GM19467 (cell line): ENCODE data around the gene PPP4R4.
"Not testable (repeated sequence)": the region's sequence is repeated elsewhere in the genome, so short reads cannot be mapped to it uniquely, and the experiment has no call there.

Source experiments
- ATAC-seq: cut with Tn5 transposase; IDR thresholded peaks from one replicate; pipeline ENCODE4 v1.9.1; 2021; ENCODE audit warnings: mild to moderate bottlenecking, moderate library complexity; ENCODE audit not compliant: unreplicated experiment

The PPP4R4 gene

DNA sequence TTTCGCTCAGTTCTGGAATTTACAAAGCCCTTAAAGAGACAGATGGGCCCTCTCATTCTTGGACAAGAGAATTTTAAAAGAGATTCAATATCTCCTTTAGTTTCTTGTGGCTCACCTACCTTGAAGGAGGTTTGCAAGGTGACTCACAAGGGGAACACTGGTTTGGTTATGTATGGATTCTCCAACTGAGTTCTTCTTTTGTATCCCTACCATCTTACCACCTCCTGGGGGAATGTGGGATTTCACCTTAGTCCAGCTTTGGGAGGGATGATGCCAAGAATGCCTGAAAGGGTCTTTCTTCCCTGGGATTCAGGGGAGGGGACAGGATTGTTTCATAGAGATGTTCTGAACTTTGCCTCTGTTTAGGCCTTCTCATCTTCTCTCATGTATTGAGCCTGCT is 3.7 kb downstream of the PPP4R4 start:
- no peak for ATAC-seq

DNA sequence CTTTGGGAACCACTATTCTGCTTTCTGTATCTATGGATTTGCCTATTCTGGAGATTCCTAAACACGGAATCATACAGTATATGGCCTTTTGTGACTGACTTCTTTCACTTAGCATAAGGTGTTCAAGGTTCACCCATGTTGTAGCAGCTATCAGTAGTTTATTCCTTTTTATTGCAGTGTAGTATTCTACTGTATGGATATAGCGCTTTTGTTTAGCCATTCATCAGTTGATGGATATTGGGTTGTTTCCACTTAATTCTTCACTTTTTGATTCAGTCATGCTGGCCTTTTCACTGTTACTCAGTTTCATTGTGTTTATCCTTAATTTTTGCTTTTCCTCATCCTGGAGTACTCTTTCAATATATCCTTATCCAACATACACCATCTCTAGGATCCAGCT is 5.1 kb downstream of the PPP4R4 start:
- ATAC-seq = no peak

DNA sequence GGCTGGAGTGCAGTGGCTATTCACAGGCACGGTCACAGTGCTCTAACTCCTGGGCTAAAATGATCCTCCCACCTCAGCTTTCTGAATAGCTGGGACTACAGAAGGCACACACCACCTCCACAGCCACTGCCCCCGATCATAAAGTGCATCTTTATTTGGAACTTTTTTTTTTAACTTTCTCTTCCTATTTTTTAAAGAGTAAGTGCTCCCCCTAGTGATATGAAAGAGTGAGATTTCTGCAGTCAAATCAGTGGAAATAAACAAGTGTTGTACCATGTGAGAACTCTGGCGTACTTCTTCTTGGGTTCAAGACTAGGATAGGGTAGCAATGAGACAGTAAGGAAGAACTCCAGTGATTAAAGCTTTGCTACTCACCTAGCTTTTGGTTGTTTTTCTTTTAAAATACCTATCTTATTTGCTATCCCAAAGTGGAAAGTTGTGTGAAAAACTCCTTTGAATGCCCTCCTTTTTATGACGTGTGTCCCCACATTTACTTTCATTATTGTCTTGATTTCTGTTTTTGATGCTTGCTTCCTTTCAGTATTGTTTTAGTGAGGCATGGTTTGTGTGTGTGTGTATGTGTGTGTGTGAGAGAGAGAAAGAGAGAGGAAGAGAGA is 6.6 kb downstream of the PPP4R4 start:
- ATAC-seq = no peak

DNA sequence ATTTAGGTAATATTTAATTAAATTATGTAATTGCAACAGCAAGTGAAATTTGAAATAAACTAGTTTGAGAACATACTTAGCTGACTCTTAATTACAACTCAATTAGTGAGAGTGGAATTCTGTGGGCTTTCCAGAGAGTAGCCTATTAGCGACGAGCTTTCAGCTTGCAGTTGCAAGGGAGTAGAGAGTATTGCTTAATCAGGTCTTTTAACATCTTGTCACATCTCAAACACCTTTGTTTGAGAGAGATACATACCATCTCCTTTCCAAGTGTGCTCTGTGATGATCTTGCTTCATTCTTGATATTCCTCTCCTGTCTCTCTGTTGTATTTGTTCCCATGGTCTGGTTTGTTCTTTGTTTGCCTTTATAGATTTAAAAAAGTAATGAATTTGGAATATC is 7.7 kb downstream of the PPP4R4 start:
- ATAC-seq = no peak

DNA sequence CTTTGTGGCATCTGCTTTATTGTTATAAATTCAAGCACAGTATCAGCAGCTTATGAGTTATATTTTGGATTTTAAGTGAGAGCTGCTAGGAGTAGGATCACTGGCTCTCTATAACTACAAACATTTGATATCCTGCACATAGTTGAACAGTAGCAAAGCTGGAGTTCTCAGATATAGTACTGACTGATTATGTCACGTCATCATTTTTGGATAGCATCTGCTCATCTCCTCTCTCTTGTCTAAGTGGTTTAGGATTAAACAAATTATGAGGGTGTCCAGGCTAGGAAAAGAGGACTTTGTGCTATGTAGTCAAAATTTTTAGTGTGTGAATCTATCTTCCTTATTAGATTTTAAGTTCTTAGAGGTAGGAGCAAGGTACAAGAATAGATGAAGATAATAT is 18.4 kb downstream of the PPP4R4 start:
- ATAC-seq = no peak

DNA sequence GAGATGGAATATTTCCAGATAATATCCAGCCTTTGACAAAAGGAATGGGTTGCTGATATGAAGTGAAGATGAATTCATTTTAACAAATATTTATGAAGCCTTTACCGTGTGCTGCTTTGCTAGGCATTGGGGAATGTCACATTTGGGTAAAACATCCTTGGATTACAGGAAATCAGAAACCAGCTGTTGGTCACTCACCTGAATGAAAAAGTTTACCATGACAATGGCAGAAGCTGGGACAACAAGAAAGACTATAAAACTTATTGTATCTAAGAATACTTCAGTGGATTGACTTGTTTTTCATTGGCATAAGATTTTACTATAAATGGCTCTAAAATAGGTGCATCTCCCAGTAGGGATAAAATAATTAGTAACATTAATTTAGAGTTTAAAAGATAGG is 19.7 kb downstream of the PPP4R4 start:
- no peak for ATAC-seq

DNA sequence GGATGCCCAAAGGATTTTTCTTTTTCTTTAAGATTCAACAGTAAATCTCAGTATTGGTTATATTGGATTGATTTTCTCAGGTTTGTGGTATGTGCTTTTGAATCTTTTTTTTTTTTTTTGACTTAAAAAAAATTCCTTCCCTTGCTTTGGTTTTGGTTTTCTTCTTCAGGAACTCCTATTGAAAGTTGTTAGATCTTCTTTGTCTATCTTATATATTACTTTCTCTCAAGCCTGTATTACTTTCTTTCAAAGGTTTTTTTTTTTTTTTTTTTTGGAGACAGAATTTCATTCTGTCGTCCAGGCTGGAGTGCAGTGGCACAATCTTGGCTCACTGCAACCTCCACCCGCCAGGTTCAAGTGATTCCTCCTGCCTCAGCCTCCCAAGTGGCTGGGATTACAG is 21.9 kb downstream of the PPP4R4 start:
- no peak for ATAC-seq

DNA sequence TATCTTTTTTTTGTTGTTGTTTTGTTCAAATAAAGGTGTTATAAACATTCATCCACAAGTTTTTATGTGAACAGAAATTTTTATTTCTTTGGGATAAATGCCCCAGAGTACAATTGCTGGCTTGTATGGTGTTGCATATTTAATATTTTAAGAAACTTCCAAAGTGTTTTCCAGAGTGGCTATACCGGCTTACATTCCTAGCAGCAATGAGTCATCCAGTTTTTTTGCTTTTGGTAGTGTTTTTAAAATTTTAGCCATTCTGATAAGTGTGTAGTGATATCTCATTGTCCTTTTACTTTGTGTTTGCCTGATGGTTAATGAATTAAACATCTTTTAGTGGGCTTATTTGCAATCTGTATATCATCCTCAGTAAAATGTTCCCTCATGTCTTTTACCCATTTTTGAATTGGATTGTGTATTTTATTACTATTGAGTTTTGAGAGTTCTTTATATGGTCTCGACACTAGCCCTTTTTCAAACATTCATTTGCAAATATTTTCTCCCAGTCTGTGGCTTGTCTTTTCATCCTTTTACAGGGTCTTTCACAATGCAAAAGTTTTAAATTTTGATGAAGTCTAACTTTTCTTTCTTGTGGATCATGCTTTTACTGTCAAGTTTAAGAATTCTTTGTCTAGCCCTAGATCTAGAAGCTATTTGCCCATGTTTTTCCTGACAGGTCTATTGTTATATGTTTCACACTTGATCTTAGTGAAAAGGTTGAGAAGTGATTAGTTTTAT is 29.5 kb downstream of the PPP4R4 start:
- no peak for ATAC-seq

DNA sequence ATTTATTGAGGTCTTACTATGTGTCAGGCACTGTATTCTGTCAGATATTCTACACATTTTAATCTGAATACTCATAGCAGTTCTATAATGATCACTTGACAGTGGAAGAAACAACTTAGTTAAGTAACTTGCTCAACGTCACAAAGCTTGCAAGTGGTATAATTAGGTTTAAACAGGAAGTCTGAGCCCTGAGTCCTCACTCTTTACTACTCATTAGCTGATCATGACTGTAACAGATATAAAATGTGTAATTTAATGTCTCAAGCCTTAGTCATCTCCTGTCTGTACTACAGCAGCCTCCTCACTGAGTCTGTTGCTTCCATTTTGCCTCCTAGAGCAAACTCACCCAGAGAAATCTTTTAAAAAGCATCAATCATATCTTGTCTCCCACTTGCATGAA is 38.9 kb downstream of the PPP4R4 start:
- ATAC-seq = no peak

DNA sequence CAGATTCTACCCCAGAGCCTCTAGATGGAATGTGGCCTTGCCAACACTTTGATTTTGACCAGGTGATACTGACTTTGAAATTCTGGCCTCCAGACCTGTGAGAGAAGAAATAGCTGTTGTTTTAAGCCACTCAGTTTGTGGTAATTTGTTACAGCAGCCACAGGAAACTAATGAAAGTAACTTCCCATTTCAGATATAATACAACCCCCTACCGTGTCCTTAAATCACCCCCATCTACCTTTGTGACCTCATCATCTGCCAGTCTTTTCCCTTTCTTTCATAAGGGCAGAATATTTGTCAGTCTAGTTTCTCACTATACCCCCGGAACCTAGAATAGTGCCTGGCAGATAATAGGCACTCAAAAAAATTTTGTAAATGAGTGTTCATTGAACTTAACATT is 39.6 kb downstream of the PPP4R4 start:
- no peak for ATAC-seq

DNA sequence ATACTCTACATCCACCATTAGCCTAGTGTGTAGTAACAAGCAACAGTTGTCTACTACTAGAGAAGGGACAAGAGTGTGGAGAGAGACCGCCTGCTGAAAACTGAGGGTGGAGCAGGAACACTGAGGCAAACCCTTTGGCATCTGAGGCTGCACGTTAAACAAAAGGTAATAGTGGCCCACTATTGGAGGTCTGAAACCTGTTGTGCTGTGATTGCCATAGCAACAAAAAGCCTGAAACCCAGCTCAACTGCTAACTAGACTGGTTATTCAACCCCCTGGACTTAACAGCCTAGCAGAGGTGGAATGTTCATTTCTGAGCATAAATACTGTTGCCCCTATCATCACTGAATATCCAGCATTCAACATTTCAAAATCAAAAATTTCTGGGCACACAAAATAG is 43.0 kb downstream of the PPP4R4 start:
- ATAC-seq = no peak

DNA sequence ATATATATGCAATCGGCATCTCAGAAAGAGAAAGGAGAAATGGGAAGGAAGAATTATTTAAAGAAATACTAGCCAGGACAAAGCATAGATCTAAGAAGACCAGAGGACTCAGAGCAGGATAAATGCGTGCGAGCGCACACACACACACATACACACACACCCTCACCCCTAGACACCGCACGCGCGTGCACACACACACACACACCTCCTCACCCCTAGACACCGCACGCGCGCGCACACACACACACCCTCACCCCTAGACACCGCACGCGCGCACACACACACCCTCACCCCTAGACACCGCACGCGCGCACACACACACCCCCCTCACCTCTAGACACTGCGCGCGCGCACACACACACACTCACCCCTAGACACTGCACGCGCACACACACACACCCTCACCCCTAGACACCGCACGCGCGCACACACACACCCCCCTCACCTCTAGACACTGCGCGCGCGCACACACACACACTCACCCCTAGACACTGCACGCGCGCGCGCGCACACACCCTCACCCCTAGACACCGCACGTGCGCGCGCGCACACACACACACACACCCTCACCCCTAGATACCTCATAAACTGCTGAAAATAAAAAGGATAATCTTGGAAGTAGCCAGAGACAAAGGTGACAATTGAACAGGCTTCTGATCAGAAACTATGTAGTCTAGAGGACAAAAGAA is 44.2 kb downstream of the PPP4R4 start:
- not testable (repeated sequence) for ATAC-seq

DNA sequence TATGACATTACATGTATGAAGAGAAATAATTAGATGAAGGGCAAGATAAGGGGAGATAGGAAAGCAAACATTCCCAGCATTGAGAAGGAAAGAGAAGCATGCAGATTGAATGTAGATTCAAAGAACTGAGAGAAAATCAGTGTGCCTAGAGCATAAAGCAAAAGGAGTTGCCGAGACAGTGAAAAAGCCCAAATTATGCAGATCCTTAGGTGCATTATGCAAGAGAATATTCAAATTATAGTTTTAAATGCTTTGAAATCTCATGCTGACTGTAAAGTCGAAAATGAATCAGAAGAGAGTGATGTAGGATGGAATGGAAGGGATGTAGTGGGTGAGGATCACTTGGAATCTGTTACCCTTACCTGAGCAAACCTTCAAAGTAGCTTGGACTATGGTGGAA is 49.9 kb downstream of the PPP4R4 start:
- no peak for ATAC-seq

DNA sequence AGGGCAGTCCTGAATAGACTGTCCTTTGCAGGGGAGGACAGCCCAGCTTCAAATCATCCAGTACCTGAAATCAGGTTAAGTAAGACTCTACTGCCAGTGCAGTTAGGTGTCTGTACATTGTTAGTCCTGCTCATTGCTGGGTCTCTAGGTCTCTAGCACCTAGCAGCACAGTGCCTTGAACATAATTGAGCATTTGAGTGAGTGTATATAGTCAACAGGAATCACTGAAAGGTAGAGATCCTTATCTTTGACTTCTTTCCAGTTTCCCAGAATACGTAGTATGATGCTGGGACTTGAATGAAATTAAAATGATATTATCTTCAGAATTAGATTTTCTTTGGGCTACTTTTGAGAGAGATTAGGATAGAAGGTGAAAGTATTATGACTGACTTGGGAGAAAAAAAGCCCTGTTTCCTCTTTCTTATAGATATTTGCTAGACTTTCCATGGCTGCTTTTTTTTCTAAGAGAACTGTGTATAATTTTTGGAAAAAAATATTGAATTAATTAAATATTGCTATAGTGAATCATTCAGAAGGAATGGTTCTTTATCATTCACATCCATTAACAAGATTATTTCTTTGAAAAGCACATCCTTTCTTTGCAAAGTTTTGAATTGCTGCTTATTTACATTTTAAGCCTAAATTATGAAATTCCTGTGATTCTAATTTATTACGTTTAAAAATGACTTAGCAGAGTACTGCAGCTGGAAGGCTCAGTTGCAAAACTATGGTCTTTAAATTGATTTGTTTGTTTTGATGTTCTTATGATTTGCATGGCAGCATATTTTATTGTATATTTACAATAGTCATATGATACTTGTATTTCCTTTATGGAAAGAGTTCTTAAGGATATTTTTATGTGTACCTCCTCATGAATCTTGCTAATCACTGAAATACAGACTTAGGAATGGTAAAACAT is 51.6 kb downstream of the PPP4R4 start:
- ATAC-seq = no peak

DNA sequence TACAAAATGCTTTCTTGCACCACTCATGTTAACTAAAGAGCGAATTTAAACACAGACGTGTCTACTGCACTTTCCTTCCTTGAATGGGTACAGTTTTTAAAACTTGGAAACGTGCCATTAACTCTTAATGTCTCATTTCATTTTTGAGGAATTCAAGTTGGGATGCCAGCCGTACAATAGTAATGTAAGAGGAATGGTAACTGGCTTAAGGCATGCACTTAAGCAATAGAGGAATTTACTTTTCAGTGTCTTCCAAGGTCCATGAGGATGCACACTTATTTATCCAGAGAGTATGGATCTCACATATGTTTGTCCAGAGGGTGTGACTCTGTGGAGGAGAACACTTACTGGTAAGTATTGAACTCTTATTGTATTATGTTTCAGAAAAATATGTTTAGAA is 52.9 kb downstream of the PPP4R4 start:
- ATAC-seq = no peak

DNA sequence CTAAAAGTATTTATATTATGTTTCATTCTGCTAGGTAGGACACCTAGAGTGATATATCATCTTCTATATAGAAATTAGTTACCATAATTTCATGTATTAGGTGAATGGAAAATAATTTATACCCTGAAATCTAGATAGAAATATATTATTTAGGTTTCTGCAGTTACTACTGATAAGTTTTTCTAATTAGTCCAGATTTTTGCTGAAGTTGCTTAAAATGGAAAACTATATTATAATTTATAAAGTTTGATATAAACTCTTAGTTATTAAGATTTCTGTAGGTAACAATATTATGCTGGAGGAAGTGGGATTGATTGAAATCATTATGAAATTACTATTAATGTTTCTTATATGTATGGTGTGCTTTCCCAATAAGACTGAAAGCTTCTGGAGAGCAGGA is 62.9 kb downstream of the PPP4R4 start:
- ATAC-seq = no peak

DNA sequence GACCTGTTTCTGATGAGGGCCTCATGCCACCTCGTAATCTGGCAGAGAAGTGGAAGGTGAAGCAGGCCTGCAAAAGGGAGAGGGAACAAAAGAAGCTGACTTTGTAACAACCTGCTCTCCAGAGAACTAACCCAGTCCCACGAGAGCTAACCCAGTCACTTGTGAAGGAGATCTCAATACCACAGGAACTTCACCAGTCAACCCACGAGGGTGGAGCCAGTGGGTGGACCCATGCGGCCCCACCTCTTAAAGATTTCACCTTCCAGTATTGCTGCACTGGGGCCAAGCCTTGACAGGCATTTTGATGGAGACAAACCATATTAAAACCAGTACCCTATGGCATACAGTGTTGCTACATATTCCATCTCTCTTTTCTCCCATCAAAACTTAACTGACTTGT is 63.9 kb downstream of the PPP4R4 start:
- ATAC-seq = no peak

DNA sequence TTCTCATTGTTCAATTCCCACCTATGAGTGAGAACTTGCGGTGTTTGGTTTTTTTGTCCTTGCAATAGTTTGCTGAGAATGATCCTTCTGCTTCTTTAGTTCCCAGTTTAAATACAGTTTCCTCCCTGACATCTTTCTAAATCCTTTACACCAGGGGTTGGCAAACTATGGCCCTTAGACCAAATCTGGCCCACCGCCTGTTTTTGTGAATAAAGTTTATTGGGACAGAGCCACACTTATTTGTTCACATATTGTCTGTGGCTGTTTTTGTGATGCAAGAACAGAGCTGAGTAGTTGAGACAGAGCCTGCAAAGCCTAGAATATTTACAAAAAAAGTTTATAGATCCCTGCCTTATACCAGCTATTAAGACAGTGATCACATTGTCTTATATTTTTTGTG is 65.3 kb downstream of the PPP4R4 start:
- ATAC-seq = no peak

DNA sequence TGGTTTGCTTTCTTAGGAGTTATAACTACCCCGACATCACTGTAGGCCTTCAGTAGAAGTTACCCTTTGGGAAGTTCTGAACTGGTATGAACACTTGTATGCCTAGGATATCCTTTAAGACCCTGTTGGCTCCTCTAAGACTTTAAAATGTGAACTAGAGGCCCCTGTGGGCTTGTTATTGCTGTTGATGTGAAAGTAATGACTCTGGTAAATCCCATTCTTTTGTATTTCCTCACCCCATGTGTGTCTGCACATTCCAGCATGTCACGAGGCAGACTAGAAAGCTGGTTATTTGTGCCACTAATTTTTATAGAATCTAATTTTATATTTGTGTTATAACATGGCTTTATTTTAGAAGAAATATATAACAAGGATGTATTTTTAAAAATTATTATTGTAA is 70.1 kb downstream of the PPP4R4 start:
- no peak for ATAC-seq

DNA sequence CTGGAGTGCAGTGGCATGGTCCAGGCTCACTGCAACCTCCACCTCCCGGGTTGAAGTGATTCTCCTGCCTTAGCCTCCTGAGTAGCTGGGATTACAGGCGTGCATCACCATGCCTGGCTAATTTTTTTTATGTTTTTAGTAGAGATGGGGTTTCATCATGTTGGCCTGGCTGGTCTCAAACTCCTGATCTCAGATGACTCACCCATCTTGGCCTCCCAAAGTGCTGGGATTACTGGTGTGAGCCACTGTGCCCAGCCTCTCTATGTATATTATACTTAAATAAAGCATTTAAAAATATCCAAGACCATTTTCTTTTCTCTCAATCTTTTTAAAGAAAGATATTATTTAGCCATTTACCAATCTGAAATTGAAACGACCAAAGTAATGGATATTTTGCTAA is 90.1 kb downstream of the PPP4R4 start:
- not testable (repeated sequence) for ATAC-seq

DNA sequence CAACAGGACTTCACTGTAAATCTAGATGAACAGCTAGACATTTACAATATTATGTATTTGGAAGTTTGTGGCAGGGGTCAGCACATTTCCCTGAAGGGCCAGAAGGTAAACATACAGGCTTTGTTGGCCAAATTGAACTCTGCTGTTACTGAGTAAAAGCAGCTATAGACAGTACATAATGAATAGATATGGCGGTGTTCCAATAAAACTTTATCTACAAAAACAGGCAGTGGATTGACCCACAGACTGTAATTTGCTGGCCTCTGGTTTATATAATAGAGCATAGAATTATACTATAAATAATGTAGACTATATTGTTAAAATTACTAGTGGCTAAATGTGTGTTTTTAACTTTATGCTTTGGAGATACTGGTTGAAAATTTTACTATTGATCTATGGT is 93.2 kb downstream of the PPP4R4 start:
- no peak for ATAC-seq
